ENCODE results near the gene CUBN.
"Not testable (repeated sequence)": the region's sequence is repeated elsewhere in the genome, so short reads cannot be mapped to it uniquely, and the experiment has no call there.

CUBN gene

GRCh38 chr10:16853201-16853600 lies 276.4 kb downstream of the CUBN start:
- no peak for DNase-seq

- no peak for DNase-seq
These were observed 277.0 kb downstream of the CUBN start for GRCh38 chr10:16852624-16853023.

GRCh38 chr10:16848562-16849154 lies 281.0 kb downstream of the CUBN start:
- no peak for DNase-seq

GRCh38 chr10:16847644-16848043 lies 282.0 kb downstream of the CUBN start:
- no peak for DNase-seq

- DNase-seq = no peak
These were observed 284.4 kb downstream of the CUBN start for GRCh38 chr10:16845248-16845647.

GRCh38 chr10:16843252-16843870 lies 286.2 kb downstream of the CUBN start:
- no peak for DNase-seq

- peak; percentile 19 for DNase-seq
These were observed 294.4 kb downstream of the CUBN start for GRCh38 chr10:16835228-16835627.

- DNase-seq = no peak
These were observed 297.1 kb downstream of the CUBN start for GRCh38 chr10:16832351-16833080.

- DNase-seq = no peak
These were observed 300.9 kb downstream of the CUBN start for GRCh38 chr10:16828701-16829175.

- peak; percentile 61 for DNase-seq
These were observed 301.5 kb downstream of the CUBN start for GRCh38 chr10:16828114-16828568.

- not testable (repeated sequence) for DNase-seq
These were observed 302.1 kb downstream of the CUBN start for GRCh38 chr10:16827474-16827873.

- no peak for DNase-seq
These were observed 306.8 kb downstream of the CUBN start for GRCh38 chr10:16822726-16823360.

GRCh38 chr10:16822027-16822426 lies 307.6 kb downstream of the CUBN start:
- DNase-seq = no peak

- DNase-seq = no peak
These were observed 309.2 kb downstream of the CUBN start for GRCh38 chr10:16820421-16820820.

- DNase-seq = no peak
These were observed 309.6 kb downstream of the CUBN start for GRCh38 chr10:16820018-16820417.

GRCh38 chr10:16819436-16819835 lies 310.2 kb downstream of the CUBN start:
- DNase-seq = no peak

GRCh38 chr10:16819026-16819425 lies 310.6 kb downstream of the CUBN start:
- no peak for DNase-seq

- peak; percentile 99 for DNase-seq
These were observed 312.2 kb downstream of the CUBN start, which contains the start of gene RSU1 for GRCh38 chr10:16817125-16818019. Gene RSU1, minus strand, starts transcription at chr10:16817424. Its CDS starts 343 bp downstream, at chr10:16817081.

GRCh38 chr10:16816830-16817124 lies 312.8 kb downstream of the CUBN start:
- DNase-seq = no peak

- no peak for DNase-seq
These were observed 313.4 kb downstream of the CUBN start for GRCh38 chr10:16816171-16816570.

GRCh38 chr10:16814012-16814411 lies 315.6 kb downstream of the CUBN start:
- no peak for DNase-seq

GRCh38 chr10:16812676-16813075 lies 316.9 kb downstream of the CUBN start:
- no peak for DNase-seq
